ENCODE measurements around the gene PANK2. TPM values are rescaled to one million over a fixed set of nuclear protein-coding genes. Genes with fewer than 3 reads are reported as not detected.
"Not testable (repeated sequence)": the region's sequence is repeated elsewhere in the genome, so short reads cannot be mapped to it uniquely, and the experiment has no call there.

Gene PANK2
- total RNA-seq, 1 donor from 2014 or later, result 16.4 TPM

- intact Hi-C loops (cut with micrococcal nuclease), result no loop called here
- Histone ChIP-seq H3K27ac (replicated peaks) (no peak overlapping the region), H3K27me3 (ENCODE audit: low read depth) (no peaks in the 10 kb centered on the region), H3K4me1 (peaks cover 77% of the 10 kb centered on the region), H3K9me3 (replicated peaks) (no peaks in the 10 kb centered on the region), H3K36me3 (peaks cover 14% of the 10 kb centered on the region), H3K4me3 (no peak overlapping the region)
- TF ChIP-seq CTCF (IDR thresholded peaks at IDR 0.05; ENCODE audit: borderline replicate concordance), result no peak
- DNase-seq, result no peak
Measured at GRCh38 chr20:3904224-3904623, 15.0 kb downstream of the PANK2 start.

- H3K36me3 ChIP-seq, result peaks cover 20% of the 10 kb centered on the region
- peaks cover 76% of the 10 kb centered on the region for H3K4me1 ChIP-seq
- H3K9me3 ChIP-seq (replicated peaks), result no peaks in the 10 kb centered on the region
- H3K27ac ChIP-seq (replicated peaks), result no peak overlapping the region
- H3K27me3 ChIP-seq (ENCODE audit: low read depth), result no peaks in the 10 kb centered on the region
- no peak for DNase-seq
- H3K4me3 ChIP-seq, result no peak overlapping the region
- TF ChIP-seq CTCF (IDR thresholded peaks at IDR 0.05; ENCODE audit: borderline replicate concordance), result no peak
- intact Hi-C loops (cut with micrococcal nuclease), result no loop called here
Measured at GRCh38 chr20:3904857-3905256, 15.7 kb downstream of the PANK2 start.

- H3K27me3 ChIP-seq (ENCODE audit: low read depth); intact Hi-C loops (cut with micrococcal nuclease); H3K9me3 ChIP-seq (replicated peaks); H3K27ac ChIP-seq (replicated peaks); DNase-seq; H3K4me3 ChIP-seq: not testable (repeated sequence)
- Histone ChIP-seq H3K36me3 (peaks cover 38% of the 10 kb centered on the region), H3K4me1 (peaks cover 72% of the 10 kb centered on the region)
Measured at GRCh38 chr20:3906744-3907721, 17.8 kb downstream of the PANK2 start.

- Histone ChIP-seq H3K27ac (replicated peaks) (peak overlapping the region; percentile 75), H3K4me1 (peaks cover 71% of the 10 kb centered on the region)
- TF ChIP-seq CTCF (IDR thresholded peaks at IDR 0.05; ENCODE audit: borderline replicate concordance), result no peak
Measured at GRCh38 chr20:3908667-3909066, 19.5 kb downstream of the PANK2 start.

GRCh38 chr20:3909952-3910366 is 20.8 kb downstream of the PANK2 start:
- Histone ChIP-seq H3K36me3 (peaks cover 65% of the 10 kb centered on the region), H3K4me1 (peaks cover 58% of the 10 kb centered on the region), H3K27me3 (ENCODE audit: low read depth) (no peaks in the 10 kb centered on the region), H3K4me3 (no peak overlapping the region), H3K27ac (replicated peaks) (peak overlapping the region; percentile 75), H3K9me3 (replicated peaks) (no peaks in the 10 kb centered on the region)
- intact Hi-C loops (cut with micrococcal nuclease), result no loop called here
- no peak for DNase-seq
- TF ChIP-seq CTCF (IDR thresholded peaks at IDR 0.05; ENCODE audit: borderline replicate concordance), result no peak

More at GRCh38 chr20:3908667-3909066, 19.5 kb downstream of the PANK2 start:
- Histone ChIP-seq H3K9me3 (replicated peaks) (no peaks in the 10 kb centered on the region), H3K4me3 (no peak overlapping the region), H3K36me3 (peaks cover 52% of the 10 kb centered on the region), H3K27me3 (ENCODE audit: low read depth) (no peaks in the 10 kb centered on the region)
- DNase-seq, result peak; percentile 66
- intact Hi-C loops (cut with micrococcal nuclease), result no loop called here

- intact Hi-C loops (cut with micrococcal nuclease), result no loop called here
- TF ChIP-seq CTCF (IDR thresholded peaks at IDR 0.05; ENCODE audit: borderline replicate concordance), result no peak
- H3K36me3 ChIP-seq, result peaks cover 70% of the 10 kb centered on the region
Measured at GRCh38 chr20:3910853-3911252, 21.7 kb downstream of the PANK2 start.

More at GRCh38 chr20:3910853-3911252, 21.7 kb downstream of the PANK2 start:
- H3K9me3 ChIP-seq (replicated peaks), result no peaks in the 10 kb centered on the region
- no peak overlapping the region for H3K27ac ChIP-seq (replicated peaks)
- H3K4me1 ChIP-seq, result peaks cover 57% of the 10 kb centered on the region
- no peak for DNase-seq
- H3K27me3 ChIP-seq (ENCODE audit: low read depth), result no peaks in the 10 kb centered on the region
- no peak overlapping the region for H3K4me3 ChIP-seq
